HTERT RPE-1 (cell line): Measurements from ENCODE around the gene ZNF260.
"Not testable (repeated sequence)": the region's sequence is repeated elsewhere in the genome, so short reads cannot be mapped to it uniquely, and the experiment has no call there.

Experiments used
- in situ Hi-C: fragments of 300-500 bp; cut with MboI; formaldehyde crosslinking; loops from 4 replicates; pipeline ENCODE4 v1.14.3; 2020; ENCODE audit warnings: low sequenced_read_pairs

ZNF260 gene

DNA sequence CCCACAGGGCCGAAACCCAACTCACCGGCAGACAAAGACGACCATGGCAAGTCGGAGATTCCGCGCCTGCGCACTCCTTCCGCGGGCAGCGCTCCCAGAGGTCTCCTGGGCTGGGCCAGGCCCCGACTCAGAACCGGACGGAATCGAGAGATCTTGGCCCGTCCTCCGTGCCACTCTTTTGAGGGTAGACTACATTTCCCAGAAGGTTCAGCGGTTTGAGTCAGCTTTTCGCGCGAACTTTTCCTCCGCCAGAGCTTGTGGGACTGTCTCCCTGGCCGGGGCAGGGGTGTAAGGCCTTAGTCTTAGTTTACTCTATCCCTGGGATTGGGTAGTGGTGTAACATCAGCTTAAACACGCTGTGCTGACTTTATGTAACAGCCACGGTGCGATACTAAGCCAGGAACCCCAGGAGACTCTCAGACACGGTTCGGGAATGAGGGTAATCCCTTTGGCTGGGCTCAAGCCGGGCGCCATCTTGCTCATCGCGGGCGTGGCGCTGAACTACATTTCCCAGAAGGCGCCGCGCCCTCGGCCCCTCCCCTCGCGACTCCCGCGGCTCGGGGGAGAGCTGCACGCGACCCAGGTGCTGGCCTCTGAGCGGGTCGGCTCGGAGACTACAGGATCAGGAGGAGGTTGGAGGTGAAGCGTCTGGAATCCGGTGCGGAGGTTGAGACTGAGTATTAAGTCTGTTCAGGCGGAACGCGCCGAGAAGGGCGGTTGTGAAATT, at the start of gene ZNF260:
TSS of gene ZNF260 (minus strand) at position 78 of the 727 bp plus-strand sequence. CDS start 13,033 bp downstream, outside the sequence.
- in situ Hi-C loops, result no loop called here

DNA sequence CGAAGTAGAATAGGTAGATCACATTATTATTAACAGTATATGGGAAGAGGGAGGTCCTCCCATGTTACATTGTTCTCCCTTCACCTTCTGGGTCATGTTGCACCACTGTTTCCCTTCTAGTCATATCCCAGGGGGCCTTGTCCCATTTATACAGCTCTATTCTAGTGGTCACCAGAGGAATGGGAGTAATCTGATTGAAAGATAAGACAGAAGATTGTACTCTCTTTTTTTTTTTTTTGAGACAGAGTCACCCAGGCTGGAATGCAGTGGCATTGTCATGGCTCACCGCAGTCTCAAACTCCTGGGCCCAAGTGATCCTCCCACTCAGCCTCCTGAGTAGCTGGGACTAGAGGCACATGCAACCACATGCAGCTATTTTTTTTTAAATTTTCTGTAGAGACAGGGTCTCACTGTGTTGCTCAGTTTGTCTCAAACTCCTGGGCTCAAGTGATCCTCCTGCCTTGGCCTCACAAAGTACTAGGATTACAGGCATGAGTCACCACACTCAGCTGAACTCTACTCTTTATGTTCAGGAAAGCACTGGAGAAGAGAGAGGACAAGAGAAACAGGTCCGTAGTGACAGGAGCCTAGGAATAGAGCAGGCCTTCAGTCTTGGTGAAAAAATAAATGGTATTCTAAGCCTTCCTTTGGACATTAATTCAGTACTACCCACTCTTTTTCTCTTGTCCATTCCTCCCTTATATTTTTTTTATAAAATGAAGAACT, 49.4 kb upstream of the ZNF260 start:
- in situ Hi-C loops, result no loop called here

DNA sequence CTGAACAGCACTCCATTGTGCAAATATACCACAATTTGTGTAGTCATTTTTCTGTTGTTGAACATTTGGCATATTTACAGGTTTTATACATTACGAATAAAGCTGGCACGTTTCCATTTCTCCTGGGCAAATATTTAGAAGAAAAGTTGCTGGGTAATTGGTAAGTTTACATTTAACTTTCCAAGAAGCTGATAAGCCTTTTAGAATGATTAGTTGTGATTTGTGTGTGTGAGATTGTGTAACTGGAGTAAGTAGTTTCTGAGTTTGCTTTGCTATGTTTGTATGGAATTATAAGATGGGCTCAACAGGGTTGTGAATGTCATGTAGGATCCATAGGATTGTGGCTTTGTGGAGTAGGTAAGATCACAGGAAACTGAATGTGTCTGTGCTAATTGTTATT, 46.7 kb upstream of the ZNF260 start:
- in situ Hi-C loops, result no loop called here

DNA sequence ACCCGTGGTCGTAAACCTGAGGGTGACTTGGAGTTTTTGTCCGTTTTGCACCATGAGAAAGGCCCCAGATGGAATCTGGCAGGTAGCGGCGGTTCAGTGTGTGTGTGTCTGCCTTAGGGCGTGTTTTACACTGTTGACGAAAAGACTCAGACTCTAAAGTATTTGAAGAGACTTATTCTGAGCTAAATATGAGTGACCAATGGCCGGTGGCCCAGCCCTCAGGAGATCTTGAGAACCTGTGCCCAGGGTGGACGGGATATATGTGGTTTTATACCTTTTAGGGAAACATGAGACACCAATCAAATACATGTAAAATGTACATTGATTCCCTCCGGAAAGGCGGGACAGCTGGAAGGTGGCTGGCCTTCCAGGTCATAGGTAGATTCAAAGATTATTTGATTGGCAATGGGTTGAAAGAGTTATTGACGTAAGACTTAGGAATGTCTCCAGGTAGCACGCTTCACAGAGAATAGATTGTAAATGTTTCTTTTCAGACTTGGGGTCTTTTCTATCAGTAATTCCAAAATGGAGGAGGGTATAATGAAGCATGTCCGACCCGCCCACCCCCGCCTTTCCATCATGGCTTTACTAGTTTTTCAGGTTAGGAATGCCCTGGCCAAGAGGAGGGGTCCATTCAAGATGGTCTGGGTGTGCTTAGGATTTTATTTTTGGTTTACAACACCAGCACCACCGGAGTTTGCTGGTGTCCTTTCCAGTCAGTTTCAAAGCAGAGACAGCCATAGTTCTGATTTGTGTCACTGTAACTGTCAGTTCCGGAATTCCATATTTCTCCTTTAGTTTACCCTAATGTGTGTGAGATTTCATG, 46.0 kb upstream of the ZNF260 start:
- in situ Hi-C loops, result no loop called here

DNA sequence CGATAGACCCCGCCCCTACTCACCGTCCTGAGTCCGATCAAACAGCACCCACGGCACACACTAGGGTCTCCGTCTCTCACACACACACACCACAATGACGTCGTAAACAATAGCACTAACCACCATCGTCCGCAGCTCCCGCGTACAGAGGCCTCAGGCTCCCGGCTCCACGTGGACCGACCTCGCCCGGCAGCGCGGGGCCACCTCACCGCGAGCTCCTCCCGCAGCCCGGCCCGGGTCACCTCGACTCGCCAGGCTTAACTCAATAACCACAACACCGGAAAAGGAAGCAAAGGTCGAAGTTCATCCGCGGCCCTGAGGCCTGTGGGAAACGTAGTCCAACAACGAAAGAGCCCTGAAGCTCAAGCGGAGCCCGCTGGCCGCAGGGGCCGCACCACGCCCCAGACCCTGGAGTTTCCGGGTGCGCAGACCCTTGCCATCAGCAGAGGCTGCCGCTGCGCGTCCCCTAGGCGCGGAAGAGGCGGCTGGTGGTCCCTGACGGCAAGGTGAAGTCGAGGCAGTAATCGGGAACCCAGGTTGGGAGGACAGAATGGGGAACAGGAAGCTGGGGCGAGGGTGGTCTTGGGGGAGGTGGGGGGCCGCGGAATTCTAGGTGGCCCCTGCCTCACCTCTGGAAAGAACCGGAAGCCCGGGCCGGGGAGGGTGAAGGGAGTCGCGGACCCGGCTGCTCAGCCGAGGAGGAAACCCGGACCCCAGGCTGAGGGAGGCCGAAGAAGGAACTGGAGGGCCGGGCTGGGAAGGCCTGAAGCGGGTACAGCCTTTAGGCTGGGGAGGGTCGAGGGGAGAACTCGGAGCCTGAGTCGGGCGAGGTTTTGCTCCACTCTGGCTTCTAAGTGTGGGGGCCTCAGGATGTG, 45.2 kb upstream of the ZNF260 start, which contains the start of gene ZNF529:
TSS of gene ZNF529 (minus strand) at position 273 of the 875 bp plus-strand sequence. CDS start 946 bp downstream, outside the sequence.
- in situ Hi-C loops, result no loop called here

DNA sequence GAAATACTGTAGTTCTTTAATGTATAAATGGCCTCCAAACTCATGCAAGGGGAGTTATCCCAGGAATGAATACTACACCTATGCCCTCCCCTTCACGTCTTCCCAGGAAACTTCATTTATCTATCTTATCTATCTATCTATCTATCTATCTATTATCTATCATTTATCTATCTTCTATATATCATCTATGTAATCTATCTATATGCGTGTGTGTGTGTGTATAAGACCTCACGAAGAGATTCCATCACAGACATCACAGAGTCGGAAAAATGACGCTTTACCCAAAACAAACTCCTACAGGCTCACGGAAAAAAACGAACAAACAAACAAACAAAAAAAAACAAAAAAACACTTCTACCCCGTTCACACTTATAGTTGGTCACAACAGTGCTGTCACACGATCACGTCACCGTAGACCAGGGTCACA, 44.5 kb upstream of the ZNF260 start:
- in situ Hi-C loops, result no loop called here

DNA sequence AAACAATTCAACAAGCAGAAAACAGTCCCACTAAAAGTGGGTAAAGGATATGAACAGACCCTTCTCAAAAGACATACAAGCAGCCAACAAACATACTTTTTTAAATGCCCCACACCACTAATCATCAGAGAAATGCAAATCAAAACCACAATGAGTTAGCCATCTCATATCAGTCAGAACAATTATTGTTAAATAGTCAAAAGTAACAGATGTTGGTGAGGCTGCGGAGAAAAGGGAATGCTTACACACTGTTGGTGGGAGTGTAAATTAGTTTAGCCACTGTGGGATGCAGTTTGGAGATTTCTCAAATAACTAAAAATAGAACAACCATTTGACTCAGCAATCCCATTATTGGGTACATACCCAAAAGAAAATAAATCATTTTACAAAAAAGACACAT, 36.3 kb upstream of the ZNF260 start:
- in situ Hi-C loops, result no loop called here

DNA sequence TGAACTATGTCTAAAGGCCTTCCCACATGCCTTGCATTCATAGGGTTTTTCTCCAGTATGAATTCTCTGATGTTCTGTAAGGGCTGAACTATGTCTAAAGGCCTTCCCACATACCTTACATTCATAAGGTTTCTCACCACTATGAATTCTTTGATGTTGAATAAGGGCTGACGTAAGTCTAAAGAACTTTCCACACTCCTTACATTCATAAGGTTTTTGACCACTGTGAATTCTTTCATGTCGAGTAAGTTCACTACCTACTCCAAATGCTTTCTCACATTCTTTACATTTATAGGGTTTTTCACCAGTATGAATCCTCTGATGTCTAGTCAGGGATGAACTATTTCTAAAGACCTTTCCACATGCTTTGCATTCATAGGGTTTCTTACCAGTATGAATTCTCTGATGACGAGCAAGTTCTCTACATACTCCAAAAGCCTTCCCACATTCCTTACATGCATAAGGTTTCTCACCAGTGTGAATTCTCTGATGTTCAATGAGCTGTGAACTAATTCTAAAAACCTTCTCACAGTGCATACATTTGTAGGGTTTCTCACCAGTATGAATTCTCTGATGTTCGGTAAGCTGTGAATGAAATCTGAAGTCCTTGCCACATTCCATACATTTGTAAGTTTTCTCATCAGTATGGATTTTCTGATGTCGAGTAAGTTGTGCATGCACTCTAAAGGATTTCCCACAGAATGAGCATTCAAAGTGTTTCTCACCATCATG, 19.1 kb upstream of the ZNF260 start:
- in situ Hi-C loops, result no loop called here

DNA sequence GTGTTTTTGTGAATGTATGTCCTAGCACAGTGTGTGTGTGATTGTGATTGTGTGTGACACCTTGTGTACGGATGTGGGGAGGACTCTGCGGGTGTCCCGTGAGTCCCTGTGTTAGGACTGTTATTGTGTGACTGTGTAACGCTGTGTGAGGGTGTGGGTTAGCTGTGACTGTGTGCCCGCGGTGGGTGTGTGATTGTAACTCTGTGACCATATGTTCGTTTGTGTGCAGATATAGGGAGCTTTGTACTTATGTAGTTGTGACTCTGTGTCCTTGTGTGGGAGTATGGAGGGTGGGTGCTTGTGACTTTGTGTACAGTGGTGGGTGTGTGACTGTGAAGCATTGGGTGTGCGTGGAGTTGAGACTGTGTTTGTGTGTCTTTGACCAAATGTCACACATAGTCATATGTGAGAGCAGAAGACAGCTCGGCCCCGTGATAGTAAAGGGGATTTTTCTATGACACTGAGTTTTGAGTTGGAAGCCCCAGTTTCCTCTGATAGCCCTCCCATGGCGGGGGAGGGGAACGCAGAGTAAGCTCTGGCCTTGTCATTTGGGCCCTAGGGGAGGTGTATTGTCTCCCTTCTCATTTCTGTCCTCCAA, 949 bp upstream of the ZNF260 start:
- in situ Hi-C loops, result no loop called here

DNA sequence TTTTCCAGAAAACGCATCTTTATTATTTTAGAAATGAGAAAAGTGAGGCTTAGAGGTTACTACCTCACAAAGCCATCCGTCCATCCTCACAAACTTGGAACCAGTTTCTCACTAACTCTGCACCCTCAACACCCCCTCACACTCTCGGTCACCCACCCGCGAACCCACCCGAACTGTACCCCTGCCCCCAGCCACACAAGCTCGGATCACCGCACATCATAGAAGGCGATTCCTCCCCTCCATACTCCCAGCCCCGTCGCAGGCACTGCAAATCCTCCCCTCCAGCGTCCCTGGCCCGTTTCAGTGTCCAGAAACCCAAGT, 238 bp downstream of the ZNF260 start:
- in situ Hi-C loops, result no loop called here

DNA sequence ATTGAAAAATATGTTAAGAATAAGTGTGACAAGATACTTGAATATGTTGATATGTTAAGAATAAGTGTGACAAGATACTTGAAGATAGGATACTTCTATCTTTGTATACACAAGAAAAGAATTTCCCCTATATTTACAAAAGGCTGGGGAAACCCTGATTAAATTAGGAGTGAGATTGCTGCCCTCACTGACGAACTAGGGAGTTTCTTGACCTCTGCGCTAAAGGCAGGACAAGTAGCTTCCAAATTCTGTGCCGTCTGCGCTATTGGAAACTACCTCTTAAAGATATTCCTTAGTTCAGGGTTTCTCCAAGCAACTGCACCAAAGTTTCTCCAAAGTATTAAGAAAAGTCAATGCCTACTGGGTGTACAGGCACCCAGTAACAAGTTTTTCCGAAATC, 730 bp downstream of the ZNF260 start:
- in situ Hi-C loops, result no loop called here

DNA sequence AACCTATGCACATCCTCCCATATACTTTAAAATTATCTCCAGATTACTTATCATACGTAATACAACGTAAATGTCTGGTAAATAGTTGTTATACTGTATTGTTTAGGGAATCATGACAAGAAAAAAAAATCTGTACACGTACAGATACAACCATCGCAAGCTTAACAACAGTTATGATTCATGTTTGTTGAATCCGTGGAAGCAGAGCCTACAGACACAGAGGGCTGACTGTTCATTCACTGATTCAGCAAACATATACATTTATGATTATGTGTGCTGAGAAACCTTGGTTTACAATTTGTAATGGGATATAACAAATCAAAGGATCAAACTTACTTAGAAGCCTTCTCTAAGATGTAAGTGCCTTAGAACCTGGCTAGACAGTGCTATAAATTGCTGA, 1.5 kb downstream of the ZNF260 start:
- in situ Hi-C loops, result no loop called here

DNA sequence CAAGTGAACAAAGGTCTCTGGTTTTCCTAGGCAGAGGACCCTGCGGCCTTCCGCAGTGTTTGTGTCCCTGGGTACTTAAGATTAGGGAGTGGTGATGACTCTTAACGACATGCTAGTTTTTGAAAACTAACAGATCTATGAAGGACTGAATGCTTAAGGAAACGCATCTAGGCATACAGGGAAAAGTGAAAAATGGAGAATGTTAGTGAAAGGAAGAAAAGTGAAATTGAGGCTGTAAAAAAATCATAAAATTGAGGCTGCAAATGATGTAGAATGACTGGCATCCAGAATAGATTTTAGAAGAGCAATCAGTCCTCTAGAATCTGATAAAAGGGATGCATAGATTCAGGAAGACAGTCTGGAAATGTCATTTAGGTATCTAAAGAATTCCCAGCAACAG, 3.5 kb downstream of the ZNF260 start:
- in situ Hi-C loops, result no loop called here

DNA sequence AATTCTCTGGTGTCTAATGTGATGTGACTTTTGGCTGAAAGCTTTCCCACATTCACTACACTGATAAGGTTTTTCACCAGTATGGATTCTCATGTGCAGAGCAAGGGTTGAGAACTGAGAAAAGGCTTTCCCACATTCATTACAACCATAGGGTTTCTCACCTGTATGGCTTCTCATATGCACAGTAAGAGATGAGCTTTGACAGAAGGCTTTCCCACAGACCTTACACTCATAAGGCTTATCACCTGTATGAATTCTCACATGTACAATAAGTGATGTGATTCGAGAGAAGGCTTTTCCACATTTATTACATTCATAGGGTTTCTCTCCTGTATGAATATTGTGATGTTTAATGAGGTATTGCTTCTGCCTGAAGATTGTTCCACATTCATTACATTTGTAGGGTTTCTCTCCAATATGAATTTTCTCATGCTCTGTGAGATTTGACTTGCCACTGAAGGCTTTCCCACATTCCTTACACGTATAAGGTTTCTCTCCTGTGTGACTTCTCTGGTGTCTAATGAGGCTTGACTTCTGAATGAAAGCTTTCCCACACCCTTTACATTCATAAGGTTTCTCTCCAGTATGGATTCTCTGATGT, 14.0 kb downstream of the ZNF260 start:
- in situ Hi-C loops, result no loop called here

DNA sequence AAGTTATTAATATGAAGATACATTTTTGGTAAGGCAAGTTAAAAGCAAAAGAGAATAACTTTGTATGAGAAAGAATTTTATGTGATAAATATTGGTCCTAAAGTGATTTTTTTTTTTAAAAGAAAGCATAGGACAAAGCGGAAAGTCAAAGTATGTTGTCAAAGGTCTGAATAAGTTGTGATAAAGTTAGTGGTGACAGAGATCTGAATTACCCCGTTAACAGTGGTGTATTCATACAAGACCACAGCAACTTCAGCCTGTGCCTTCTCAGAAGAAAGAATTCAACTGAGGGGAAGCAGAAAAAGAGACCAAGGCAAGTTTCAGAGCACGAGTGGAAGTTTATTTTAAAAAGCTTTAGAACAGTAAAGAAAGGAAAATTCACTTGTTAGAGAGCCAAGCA, 19.7 kb downstream of the ZNF260 start:
- in situ Hi-C loops, result no loop called here

DNA sequence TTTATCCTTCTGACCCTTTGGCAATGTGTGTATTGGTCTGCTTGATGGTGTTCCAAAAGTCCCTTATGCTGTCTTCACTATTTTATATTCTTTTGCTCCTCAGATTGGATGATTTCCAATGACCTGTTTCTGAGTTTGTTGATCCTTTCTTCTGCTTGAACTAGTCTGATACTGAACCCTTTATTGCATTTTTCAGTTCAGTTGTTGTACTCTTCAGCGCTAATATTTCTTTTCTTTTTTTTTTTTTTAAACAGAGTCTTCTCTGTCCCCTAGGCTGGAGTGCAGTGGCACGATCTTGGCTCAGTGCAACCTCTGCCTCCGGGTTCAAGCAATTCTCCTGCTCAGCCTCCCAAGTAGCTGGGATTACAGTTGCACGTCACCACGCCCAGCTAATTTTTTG, 26.1 kb downstream of the ZNF260 start:
- in situ Hi-C loops, result no loop called here

DNA sequence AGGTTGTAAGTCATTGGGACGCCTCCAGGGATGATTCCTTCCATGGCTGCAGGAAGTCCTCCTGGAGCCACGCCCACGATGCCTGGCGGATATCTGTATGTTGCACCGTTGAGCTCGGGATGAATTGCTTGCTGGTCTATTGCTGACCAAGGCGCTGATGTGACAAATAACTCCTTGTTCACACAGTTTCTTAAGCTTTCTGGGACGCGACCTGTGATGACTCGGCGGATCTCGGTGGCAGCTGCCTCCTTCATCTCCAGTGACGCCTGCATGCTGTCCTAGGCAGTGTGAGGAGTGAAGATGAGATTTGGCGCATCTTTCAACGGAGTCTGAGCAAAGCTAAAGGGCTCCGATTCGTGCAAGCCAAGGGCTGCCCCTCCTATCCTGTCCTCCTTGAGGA, 31.1 kb downstream of the ZNF260 start:
- in situ Hi-C loops, result no loop called here

DNA sequence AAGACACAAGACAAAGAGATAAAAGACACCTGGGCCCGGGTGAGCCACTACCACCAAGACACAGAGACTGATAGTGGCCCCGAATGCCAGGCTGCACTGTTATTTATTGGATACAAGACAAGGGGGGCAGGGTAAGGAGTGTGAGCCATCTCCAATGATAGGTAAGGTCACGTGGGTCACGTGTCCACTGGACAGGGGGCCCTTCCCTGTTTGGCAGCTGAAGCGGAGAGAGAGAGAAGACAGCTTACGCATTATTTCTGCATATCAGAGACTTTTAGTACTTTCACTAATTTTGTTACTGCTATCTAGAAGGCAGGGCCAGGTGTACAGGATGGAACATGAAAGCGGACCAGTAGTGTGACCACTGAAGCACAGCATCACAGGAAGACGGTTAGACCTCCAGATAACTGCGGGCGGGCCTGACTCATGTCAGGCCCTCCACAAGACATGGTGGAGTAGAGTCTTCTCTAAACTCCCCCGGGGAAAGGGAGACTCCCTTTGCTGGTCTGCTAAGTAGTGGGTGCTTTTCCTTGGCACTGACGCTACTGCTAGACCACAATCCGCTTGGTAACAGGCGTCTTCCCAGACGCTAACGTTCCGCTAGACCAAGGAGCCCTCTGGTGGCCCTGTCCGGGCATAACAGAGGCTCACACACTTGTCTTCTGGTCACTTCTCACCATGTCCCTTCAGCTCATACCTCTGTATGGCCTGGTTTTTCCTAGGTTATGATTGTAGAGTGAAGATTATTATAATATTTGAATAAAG, 35.2 kb downstream of the ZNF260 start:
- in situ Hi-C loops, result not testable (repeated sequence)
